Breast epithelium (tissue), 3 donors: ENCODE data around the gene BCAS3.

Source experiments
- CTCF ChIP-seq, 3 donors: fragments of 450-650 bp; IDR thresholded peaks; one replicate each; pipeline ENCODE4 v1.5.1; 2016 to 2017; ENCODE audit warnings: antibody characterized with exemption in 3 of 3, mild to moderate bottlenecking in 3 of 3, moderate library complexity in 3 of 3
- POLR2A ChIP-seq: fragments of 450-650 bp; IDR thresholded peaks from one replicate; pipeline ENCODE4 v1.6.1; 2016; ENCODE audit warnings: antibody characterized with exemption, mild to moderate bottlenecking, moderate library complexity

GRCh38 chr17:61340431-61341209, 663.0 kb downstream of the BCAS3 start:
- TF ChIP-seq CTCF (IDR thresholded peaks at IDR 0.05) = no peak
- TF ChIP-seq POLR2A = no peak
